Neural progenitor cell (in vitro differentiated cells): Measurements from ENCODE around the gene FBRS.

Experiments
- EZH2phosphoT487 ChIP-seq: fragments of 200-600 bp; sonication (generic); IDR thresholded peaks from 2 replicates; pipeline ENCODE4 v1.6.1; 2017; ENCODE audit warnings: antibody characterized with exemption
- TF ChIP-seq, protein P1 (sequence below): fragments of 200-600 bp; sonication (generic); IDR thresholded peaks from 2 replicates; pipeline ENCODE4 v1.5.1; 2017; ENCODE audit warnings: antibody characterized with exemption, mild to moderate bottlenecking

DNA sequence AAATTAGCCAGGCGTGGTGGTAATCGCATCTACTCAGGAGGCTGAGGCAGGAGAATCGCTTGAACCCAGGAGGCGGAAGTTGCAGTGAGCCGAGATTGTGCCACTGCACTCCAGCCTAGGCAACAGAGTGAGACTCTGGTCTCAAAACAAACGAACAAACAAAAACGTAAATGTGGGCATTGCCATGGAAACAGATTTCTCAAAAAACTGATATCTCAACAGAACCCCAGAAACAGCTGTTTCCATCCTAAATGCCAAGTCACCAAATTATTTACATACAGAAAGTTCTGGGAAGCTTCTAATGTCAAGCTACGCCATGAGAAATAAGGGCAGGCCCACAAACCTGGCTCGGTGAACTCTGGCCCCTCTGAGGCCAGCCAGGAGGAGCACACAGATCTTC lies 32.0 kb upstream of the FBRS start:
- TF ChIP-seq, protein P1, sequence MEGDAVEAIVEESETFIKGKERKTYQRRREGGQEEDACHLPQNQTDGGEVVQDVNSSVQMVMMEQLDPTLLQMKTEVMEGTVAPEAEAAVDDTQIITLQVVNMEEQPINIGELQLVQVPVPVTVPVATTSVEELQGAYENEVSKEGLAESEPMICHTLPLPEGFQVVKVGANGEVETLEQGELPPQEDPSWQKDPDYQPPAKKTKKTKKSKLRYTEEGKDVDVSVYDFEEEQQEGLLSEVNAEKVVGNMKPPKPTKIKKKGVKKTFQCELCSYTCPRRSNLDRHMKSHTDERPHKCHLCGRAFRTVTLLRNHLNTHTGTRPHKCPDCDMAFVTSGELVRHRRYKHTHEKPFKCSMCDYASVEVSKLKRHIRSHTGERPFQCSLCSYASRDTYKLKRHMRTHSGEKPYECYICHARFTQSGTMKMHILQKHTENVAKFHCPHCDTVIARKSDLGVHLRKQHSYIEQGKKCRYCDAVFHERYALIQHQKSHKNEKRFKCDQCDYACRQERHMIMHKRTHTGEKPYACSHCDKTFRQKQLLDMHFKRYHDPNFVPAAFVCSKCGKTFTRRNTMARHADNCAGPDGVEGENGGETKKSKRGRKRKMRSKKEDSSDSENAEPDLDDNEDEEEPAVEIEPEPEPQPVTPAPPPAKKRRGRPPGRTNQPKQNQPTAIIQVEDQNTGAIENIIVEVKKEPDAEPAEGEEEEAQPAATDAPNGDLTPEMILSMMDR: no peak
- no peak for TF ChIP-seq EZH2phosphoT487
